ENCODE data around the gene PCDH17. TPM values are rescaled to one million over a fixed set of nuclear protein-coding genes. Genes with fewer than 3 reads are reported as not detected.

PCDH17 gene
- total RNA-seq, 4 donors from 2014 or later: 2.1 to 10.1 (median 5.2) TPM

GRCh38 chr13:57725480-57725879, 93.9 kb downstream of the PCDH17 start:
- DNase-seq (ENCODE audit: low spot score): no peak

GRCh38 chr13:57726981-57727380, 95.4 kb downstream of the PCDH17 start:
- no peak for TF ChIP-seq CTCF (IDR thresholded peaks at IDR 0.05)
- no peak for ATAC-seq (ENCODE audit: low FRiP score)

More at GRCh38 chr13:57725480-57725879, 93.9 kb downstream of the PCDH17 start:
- no peak for TF ChIP-seq CTCF (IDR thresholded peaks at IDR 0.05)
- ATAC-seq (ENCODE audit: low FRiP score): no peak

GRCh38 chr13:57734306-57734705, 102.8 kb downstream of the PCDH17 start:
- ATAC-seq (ENCODE audit: low FRiP score) (no peak), DNase-seq (ENCODE audit: low spot score) (no peak)
- TF ChIP-seq CTCF (IDR thresholded peaks at IDR 0.05): no peak

More at GRCh38 chr13:57726981-57727380, 95.4 kb downstream of the PCDH17 start:
- no peak for DNase-seq (ENCODE audit: low spot score)

- DNase-seq (ENCODE audit: low spot score): no peak
Measured at GRCh38 chr13:57739089-57739488, 107.5 kb downstream of the PCDH17 start.

GRCh38 chr13:57739543-57740190, 108.1 kb downstream of the PCDH17 start:
- TF ChIP-seq CTCF (IDR thresholded peaks at IDR 0.05): no peak
- DNase-seq (ENCODE audit: low spot score) (no peak), ATAC-seq (ENCODE audit: low FRiP score) (no peak)

More at GRCh38 chr13:57739089-57739488, 107.5 kb downstream of the PCDH17 start:
- no peak for TF ChIP-seq CTCF (IDR thresholded peaks at IDR 0.05)
- no peak for ATAC-seq (ENCODE audit: low FRiP score)

GRCh38 chr13:57740719-57741118, 109.2 kb downstream of the PCDH17 start:
- DNase-seq (ENCODE audit: low spot score): no peak
- TF ChIP-seq CTCF (IDR thresholded peaks at IDR 0.05): no peak
- no peak for ATAC-seq (ENCODE audit: low FRiP score)

GRCh38 chr13:57748096-57748495, 116.6 kb downstream of the PCDH17 start:
- no peak for DNase-seq (ENCODE audit: low spot score)
- TF ChIP-seq CTCF (IDR thresholded peaks at IDR 0.05): no peak
- ATAC-seq (ENCODE audit: low FRiP score): no peak
